Activated CD8-positive, alpha-beta memory T cell treated with anti-CD3 and anti-CD28 coated beads for 36 hours (primary cell): ENCODE data around the gene SPEM2. TPM values are rescaled to one million over a fixed set of nuclear protein-coding genes. Genes with fewer than 3 reads are reported as not detected.
"Not testable (repeated sequence)": the region's sequence is repeated elsewhere in the genome, so short reads cannot be mapped to it uniquely, and the experiment has no call there.

ENCODE experiments used
- CTCF ChIA-PET: fragments of 350-600 bp; sonication (Branson Sonifier 250); formaldehyde crosslinking; loops from one replicate; lab custom pipeline; 2021; ENCODE audit warnings: antibody characterized with exemption; lab: Charles Lee
- POLR2A ChIA-PET: fragments of 350-600 bp; sonication (Branson Sonifier 250); formaldehyde crosslinking; loops from one replicate; lab custom pipeline; 2021; ENCODE audit warnings: antibody characterized with exemption; lab: Charles Lee
- total RNA-seq, 2 experiments: library from RNA; stranded (reverse); gene quantifications; one replicate each; pipeline ENCODE4 v1.2.3, GENCODE V29; 2021

The SPEM2 gene
- total RNA-seq, 2 experiments from 2014 or later: not detected

GRCh38 chr17:7448461-7448860, 23.0 kb downstream of the SPEM2 start:
- ChIA-PET POLR2A (interaction anchor here (1.2 kb wide), 1 partner anchor 28 kb away, joined by 4 read pairs; no protein-coding TSS in a partner anchor), CTCF (no interaction called here)

DNA sequence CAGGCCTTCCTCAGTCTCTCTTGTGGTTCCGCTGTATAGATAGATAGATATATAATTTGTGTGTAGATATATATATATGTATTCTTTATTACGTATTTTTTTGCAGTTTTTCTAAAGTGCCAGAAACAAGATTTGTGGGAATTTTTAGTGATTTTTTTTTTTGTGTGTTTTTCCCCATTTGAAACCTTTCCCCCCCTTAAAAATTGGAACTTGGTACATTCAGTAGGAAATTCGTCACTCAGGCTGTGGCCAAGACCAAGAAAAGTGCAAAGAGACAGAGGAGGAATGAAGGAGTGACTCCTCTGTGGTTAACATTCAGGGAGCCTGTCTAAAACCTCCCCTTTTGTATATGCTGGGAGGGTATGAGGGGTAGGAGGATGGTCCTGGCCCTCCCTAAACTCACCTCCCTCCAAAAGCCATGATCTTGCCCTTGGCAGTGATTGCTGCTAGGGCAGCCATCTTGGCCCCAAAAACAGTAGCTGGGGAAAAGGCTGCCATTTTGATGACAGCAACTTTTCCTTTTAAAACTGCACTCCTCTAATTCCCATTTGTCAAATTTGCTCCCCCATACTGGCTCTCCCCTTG, 34.6 kb downstream of the SPEM2 start:
- POLR2A ChIA-PET: interaction anchor here (0.6 kb wide), 1 partner anchor 198 kb away, joined by 3 read pairs; no protein-coding TSS in a partner anchor
- CTCF ChIA-PET: interaction anchor here (0.7 kb wide), 1 partner anchor 778 kb away, joined by 3 read pairs; no protein-coding TSS in a partner anchor

GRCh38 chr17:7460850-7461660, 35.6 kb downstream of the SPEM2 start:
- ChIA-PET CTCF (interaction anchor here (0.6 kb wide), 1 partner anchor 35 kb away, joined by 3 read pairs; no protein-coding TSS in a partner anchor), POLR2A (no interaction called here)

- ChIA-PET CTCF (interaction anchor here (1.1 kb wide), 1 partner anchor 17 kb away, joined by 3 read pairs; the partner anchor contains the start of gene ZBTB4), POLR2A (interaction anchor here (0.9 kb wide), 1 partner anchor 24 kb away, joined by 3 read pairs; no protein-coding TSS in a partner anchor)
Observed at GRCh38 chr17:7462474-7463371, 37.3 kb downstream of the SPEM2 start.

DNA sequence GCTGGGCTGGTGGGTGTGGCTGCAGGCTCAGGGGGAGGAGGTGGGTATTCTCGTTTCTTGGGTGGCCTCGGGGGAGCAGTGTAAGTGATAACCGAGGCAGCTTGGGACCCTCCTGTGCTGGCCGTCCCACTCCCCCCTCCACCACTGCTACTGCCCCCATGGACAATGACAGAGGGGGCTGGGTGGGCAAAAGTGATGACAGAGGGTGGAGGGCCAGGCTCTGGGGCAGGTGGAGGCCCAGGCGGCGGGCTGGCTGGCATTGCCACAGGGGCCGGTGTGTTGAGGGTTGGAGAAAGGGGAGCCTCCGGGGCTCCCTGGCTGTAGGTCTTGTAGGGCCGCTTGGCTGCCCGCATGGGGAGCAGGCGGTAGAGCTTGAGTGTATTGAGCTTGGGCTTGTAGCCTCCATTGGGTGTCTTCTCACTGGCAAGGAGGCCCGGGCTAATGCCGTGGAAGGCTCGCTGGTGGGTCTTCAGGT, 38.0 kb downstream of the SPEM2 start:
- POLR2A ChIA-PET: no interaction called here
- CTCF ChIA-PET: no interaction called here

DNA sequence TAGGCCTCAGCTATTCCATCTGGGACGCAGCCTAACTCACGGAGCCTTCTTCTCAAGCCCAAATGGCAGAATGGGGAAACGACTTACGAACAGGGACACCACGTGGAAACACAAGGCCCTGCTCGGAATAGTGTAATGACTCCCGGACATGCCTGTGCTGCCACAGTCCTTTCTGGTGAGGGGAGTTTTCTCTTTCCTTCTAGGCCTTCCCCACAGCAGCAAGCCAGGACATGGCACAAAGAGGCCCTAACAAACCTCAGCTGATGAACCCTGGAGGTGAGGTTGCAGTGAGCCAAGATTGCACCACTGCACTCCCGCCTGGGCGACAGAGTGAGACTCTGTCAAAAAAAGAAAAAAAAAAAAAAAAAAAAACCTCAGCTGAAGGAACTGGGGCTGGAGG, 38.7 kb downstream of the SPEM2 start:
- POLR2A ChIA-PET: interaction anchor here (0.6 kb wide), 2 partner anchors 98 to 409 kb away, joined by 4 to 5 read pairs; no protein-coding TSS in a partner anchor
- CTCF ChIA-PET: no interaction called here

DNA sequence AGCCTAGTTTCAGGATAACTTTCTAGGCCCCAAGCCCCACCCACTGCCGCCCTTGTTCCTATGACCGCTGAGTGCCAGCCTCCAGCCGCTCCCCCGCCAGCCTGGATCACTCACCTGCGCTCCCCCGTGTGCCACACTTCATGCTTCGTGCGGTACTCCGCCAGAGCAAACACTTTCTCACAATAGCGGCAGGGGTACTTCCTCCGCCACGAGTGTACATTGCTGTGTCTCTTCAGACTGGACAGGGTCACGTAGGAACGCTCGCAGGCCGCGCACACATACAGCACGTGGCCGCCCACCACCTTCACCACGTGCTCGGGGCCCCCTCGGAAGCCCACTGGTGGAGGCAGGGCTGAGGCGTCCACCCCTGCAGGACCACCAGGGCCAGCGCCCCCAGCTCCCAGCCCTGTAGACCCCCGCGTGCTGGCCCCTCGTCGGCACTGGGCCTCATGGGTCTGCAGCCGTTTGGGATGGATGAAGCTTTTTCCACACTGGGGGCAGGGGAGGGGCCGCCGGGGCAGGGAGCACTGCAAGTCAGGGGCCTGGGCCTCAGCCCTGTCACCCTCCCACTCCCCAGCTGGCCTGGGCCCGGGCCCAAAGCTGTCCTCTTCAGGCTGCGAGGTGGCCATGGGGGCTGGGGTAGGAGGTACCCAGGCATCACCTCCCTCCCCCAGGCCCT, 40.3 kb downstream of the SPEM2 start:
- CTCF ChIA-PET: no interaction called here
- POLR2A ChIA-PET: no interaction called here

DNA sequence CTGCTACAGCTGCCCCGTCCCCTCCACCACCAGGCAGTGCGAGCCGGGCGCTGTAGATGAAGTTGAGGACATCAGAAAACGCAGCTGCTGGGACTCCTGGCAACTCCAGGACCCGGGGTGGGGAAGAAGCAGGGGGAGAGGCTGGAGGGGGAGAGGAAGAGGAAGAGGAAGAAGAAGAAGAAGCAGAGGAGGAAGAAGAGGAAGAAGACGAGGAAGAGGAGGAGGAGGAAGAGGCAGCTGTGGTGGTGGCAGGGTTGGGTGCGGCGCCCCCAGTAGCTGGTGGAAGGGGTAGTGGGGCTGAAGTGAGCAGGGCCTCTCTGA, 40.9 kb downstream of the SPEM2 start:
- POLR2A ChIA-PET: no interaction called here
- CTCF ChIA-PET: interaction anchor here (1.3 kb wide), 1 partner anchor 10 kb away, joined by 4 read pairs; no protein-coding TSS in a partner anchor

DNA sequence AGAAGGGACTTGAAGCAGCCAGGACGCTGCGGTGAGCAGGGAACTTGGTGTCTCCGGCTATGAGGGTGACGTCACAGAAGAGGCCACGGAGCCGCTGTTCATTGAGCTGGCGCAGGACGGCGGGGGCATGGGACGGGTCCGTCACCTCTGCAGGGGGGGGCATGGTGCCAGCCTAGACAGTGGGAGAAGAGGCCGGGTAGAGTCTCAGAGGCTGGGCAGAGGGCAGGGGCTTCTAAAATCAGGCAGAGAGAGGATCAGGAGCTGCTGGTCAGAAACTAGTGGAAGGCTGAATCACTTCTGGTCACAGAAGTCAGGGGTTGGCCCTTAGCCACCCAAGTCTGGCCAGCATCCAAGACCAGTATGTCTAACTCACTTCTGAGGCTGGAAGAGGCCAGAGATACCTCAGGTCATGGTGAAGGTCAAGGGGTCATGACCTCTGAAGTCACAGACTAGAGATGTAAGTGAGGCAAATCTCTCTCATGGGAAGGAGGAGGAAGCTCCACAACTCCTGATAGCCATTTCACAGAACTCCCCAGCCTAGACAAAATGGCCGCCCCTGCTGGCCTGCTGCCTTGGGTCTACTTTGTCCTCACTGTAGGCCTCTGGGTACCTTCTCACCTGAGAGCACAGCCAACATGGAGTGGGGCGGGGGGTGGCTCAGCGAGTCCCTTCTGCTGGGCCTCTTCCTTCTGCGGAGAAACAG, 41.4 kb downstream of the SPEM2 start:
- POLR2A ChIA-PET: no interaction called here
- CTCF ChIA-PET: interaction anchor here (1.3 kb wide), 1 partner anchor 9 kb away, joined by 4 read pairs; no protein-coding TSS in a partner anchor

DNA sequence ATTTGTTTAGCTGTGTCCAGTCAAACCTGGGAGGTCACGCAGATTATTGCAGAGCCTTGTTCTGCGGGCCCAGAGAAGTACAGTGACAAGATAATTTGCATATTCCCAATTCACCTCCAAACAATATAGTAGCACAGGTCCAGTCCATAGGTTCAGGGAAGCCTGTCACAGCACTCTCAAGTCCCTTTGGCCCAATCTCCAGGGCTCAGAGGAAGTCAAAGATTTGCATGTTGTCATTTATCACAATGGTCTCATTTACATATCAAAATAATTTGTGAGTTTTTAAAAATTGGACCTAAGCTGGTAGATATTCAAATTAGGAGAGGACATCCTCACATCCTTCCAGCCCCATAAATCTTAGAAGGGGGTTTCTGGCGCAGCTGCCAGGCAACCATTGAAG, 42.1 kb downstream of the SPEM2 start:
- POLR2A ChIA-PET: no interaction called here
- CTCF ChIA-PET: interaction anchor here (0.5 to 1.3 kb wide), 3 partner anchors 9 to 31 kb away, joined by 3 to 4 read pairs (median 3); no protein-coding TSS in a partner anchor

DNA sequence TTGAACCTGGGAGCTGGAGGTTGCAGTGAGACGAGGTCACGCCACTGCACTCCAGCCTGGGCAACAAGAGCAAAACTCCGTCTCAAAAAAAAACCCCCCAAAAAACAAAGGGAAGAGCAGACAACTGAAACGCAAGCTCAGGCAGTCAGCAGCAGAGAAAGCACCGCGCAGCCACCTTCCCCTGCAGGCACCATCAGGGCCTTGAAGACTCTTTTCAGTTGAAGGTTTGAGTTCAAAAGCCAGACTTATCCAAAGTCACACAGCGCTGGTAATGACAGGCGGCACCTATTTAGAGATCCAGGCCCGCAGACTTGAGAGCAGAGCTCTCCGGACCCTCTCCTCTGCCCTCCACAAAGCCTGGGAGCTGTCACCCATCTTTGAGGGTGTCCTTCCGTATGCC, 42.9 kb downstream of the SPEM2 start:
- POLR2A ChIA-PET: no interaction called here
- CTCF ChIA-PET: interaction anchor here (1.2 kb wide), 1 partner anchor 31 kb away, joined by 3 read pairs; no protein-coding TSS in a partner anchor

- ChIA-PET POLR2A (no interaction called here), CTCF (no interaction called here)
Observed at GRCh38 chr17:7468804-7469389, 43.5 kb downstream of the SPEM2 start.

DNA sequence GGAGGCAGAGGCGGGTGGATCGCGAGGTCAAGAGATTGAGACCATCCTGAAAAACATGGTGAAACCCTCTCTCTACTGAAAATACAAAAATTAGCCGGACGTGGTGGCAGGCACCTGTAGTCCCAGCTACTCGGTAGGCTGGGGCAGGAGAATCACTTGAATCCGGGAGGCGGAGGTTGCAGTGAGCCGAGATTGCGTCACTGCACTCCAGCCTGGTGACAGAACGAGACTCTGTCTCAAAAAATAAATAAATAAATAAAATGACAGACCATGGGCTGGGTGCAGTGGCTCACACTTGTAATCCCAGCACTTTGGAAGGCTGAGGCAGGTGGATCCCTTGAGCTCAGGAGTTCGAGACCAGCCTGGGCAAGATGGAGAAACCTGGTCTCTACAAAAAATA, 44.4 kb downstream of the SPEM2 start:
- CTCF ChIA-PET, POLR2A ChIA-PET: not testable (repeated sequence)

DNA sequence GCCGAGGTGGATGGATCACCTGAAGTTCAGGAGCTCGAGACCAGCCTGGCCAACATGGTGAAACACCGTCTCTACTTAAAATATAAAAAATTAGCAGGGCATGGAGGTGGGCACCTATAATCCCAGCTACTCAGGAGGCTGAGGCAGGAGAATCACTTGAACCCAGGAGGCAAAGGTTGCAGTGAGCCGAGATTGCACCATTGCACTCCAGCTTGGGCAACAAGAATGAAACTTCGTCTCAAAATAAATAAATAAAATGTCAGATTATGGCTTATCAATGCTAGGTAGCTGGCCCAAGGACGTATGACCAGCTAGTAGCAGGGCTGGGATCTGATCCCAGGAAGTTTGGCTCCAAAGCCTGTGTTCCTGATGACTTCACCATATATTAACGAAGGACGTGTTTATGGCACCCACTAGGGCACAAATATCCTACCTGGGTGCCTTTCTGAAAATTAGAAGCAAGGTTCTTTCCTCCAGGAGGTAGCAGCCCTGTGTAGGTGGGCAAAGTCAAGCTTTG, 45.1 kb downstream of the SPEM2 start:
- POLR2A ChIA-PET: interaction anchor here (0.5 kb wide), 1 partner anchor 447 kb away, joined by 4 read pairs; no protein-coding TSS in a partner anchor
- CTCF ChIA-PET: not testable (repeated sequence)

- CTCF ChIA-PET: interaction anchor here (1.2 kb wide), 1 partner anchor 17 kb away, joined by 3 read pairs; no protein-coding TSS in a partner anchor
- POLR2A ChIA-PET: no interaction called here
Observed at GRCh38 chr17:7471729-7472128, 46.3 kb downstream of the SPEM2 start.

- CTCF ChIA-PET: interaction anchor here (0.7 to 1.4 kb wide), 2 partner anchors 38 to 567 kb away, joined by 7 to 8 read pairs; no protein-coding TSS in a partner anchor
- POLR2A ChIA-PET: interaction anchor here (0.7 kb wide), 1 partner anchor 256 kb away, joined by 3 read pairs; no protein-coding TSS in a partner anchor
Observed at GRCh38 chr17:7474767-7475166, 49.4 kb downstream of the SPEM2 start.
